ENCODE results near the gene B4GALT4.

The B4GALT4 gene

GRCh38 chr3:119195911-119196310 lies 44.8 kb downstream of the B4GALT4 start:
- TF ChIP-seq CTCF (conservative IDR thresholded peaks at IDR 0.05): no peak
- H3K27ac ChIP-seq: no peak overlapping the region

- TF ChIP-seq CTCF (conservative IDR thresholded peaks at IDR 0.05): no peak
Measured at GRCh38 chr3:119195151-119195476, 45.6 kb downstream of the B4GALT4 start.

GRCh38 chr3:119194237-119195150 lies 46.2 kb downstream of the B4GALT4 start:
- no peak for TF ChIP-seq CTCF (conservative IDR thresholded peaks at IDR 0.05)
- no peak overlapping the region for H3K27ac ChIP-seq

More at GRCh38 chr3:119195151-119195476, 45.6 kb downstream of the B4GALT4 start:
- no peak overlapping the region for H3K27ac ChIP-seq

GRCh38 chr3:119191800-119192199 lies 48.9 kb downstream of the B4GALT4 start:
- no peak overlapping the region for H3K27ac ChIP-seq
- TF ChIP-seq CTCF (conservative IDR thresholded peaks at IDR 0.05): no peak

GRCh38 chr3:119187266-119187665 lies 53.4 kb downstream of the B4GALT4 start:
- H3K27ac ChIP-seq: no peak overlapping the region
- TF ChIP-seq CTCF (conservative IDR thresholded peaks at IDR 0.05): no peak

GRCh38 chr3:119184796-119185570 lies 55.7 kb downstream of the B4GALT4 start:
- no peak overlapping the region for H3K27ac ChIP-seq

More at GRCh38 chr3:119184796-119185570, 55.7 kb downstream of the B4GALT4 start:
- no peak for TF ChIP-seq CTCF (conservative IDR thresholded peaks at IDR 0.05)

Measured in VCaP (cell line).